ENCODE data around the gene GFPT1. TPM values are rescaled to one million over a fixed set of nuclear protein-coding genes. Genes with fewer than 3 reads are reported as not detected.

The GFPT1 gene
- total RNA-seq: 100 to 1,000 TPM in 1 of 5 donors, 10 to 100 TPM in 3, 1 to 10 TPM in 1; 4.1 to 107 (median 45.8) TPM
- 10 to 100 TPM in 2 of 3 donors, 1 to 10 TPM in 1; 6.8 to 19.7 (median 13.6) TPM for polyA plus RNA-seq
- long read RNA-seq, donor 1, full-length matches to known transcripts: 5 of 11 reads
- long read RNA-seq, donor 1, partial matches to known transcripts: 6 of 11 reads
- long read RNA-seq, donor 1, other reads (novel, unspliced or antisense): 0 of 11 reads
- long read RNA-seq, donor 2, full-length matches to known transcripts: 6 of 12 reads
- long read RNA-seq, donor 2, partial matches to known transcripts: 6 of 12 reads
- long read RNA-seq, donor 2, other reads (novel, unspliced or antisense): 0 of 12 reads
- long read RNA-seq, donor 3, full-length matches to known transcripts: 4 of 4 reads
- long read RNA-seq, donor 3, partial matches to known transcripts: 0 of 4 reads
- long read RNA-seq, donor 3, other reads (novel, unspliced or antisense): 0 of 4 reads
- long read RNA-seq, donor 4: 0 reads
- long read RNA-seq, donor 5, full-length matches to known transcripts: 5 of 28 reads
- long read RNA-seq, donor 5, partial matches to known transcripts: 23 of 28 reads
- long read RNA-seq, donor 5, other reads (novel, unspliced or antisense): 0 of 28 reads
- long read RNA-seq, donor 6: 0 reads
- long read RNA-seq, donor 7, full-length matches to known transcripts: 16 of 42 reads
- long read RNA-seq, donor 7, partial matches to known transcripts: 26 of 42 reads
- long read RNA-seq, donor 7, other reads (novel, unspliced or antisense): 0 of 42 reads
- long read RNA-seq, donor 8, full-length matches to known transcripts: 8 of 13 reads
- long read RNA-seq, donor 8, partial matches to known transcripts: 5 of 13 reads
- long read RNA-seq, donor 8, other reads (novel, unspliced or antisense): 0 of 13 reads
- long read RNA-seq, donor 9, full-length matches to known transcripts: 3 of 38 reads
- long read RNA-seq, donor 9, partial matches to known transcripts: 35 of 38 reads
- long read RNA-seq, donor 9, other reads (novel, unspliced or antisense): 0 of 38 reads
- long read RNA-seq, donor 10, full-length matches to known transcripts: 5 of 5 reads
- long read RNA-seq, donor 10, partial matches to known transcripts: 0 of 5 reads
- long read RNA-seq, donor 10, other reads (novel, unspliced or antisense): 0 of 5 reads

GRCh38 chr2:69386789-69387734 is at the start of gene GFPT1:
Gene GFPT1 (minus strand): TSS chr2:69387227. CDS start chr2:69387071, 156 bp downstream.
- H3K36me3 ChIP-seq: no peaks in the 10 kb centered on the region
- H3K9me3 ChIP-seq: no peaks in the 10 kb centered on the region
- H3K27me3 ChIP-seq: no peaks in the 10 kb centered on the region
- H3K4me1 ChIP-seq: peaks cover 16 to 55% (median 42%) of the 10 kb centered on the region in 4 donors
- DNase-seq: peak; percentile 98 to 99
- WGBS, 5 donors: 0 to 1% (median 1%) methylated on average over 69 to 97 of the region's 97 CpGs
- TF ChIP-seq EP300 (IDR thresholded peaks at IDR 0.05) (no peak), CTCF (IDR thresholded peaks at IDR 0.05) (no peak), POLR2AphosphoS5 (IDR thresholded peaks at IDR 0.05) (peak; percentile 67 to 92 (median 88)), POLR2A (IDR thresholded peaks at IDR 0.05) (peak in 1 of 4 donors; percentile 48)
- H3K27ac ChIP-seq: peak within 1 kb of the TSS; percentile 90 to 98 (median 93)
- H3K4me3 ChIP-seq: peak within 1 kb of the TSS; percentile 71 to 86 (median 77)
- intact Hi-C loops (cut with DNase I; ENCODE audit: low total_unique reads): no loop called here

DNA sequence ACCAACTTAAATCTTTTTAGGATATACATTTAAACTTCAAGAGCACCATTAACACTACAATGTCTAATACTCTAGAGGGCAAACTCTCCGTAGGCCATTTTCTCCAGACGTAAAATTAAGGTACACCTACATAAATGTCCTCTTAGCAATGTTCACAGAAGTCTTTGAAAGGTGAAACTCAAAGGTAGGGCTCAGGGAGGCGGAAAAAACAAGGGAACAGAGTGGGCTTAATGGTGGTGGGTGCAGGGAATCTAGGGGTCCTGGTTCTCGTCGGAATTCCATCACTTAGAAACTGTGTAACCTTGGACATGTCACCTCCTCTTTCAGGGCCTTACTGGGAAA is 49.5 kb upstream of the GFPT1 start:
- intact Hi-C loops (cut with DNase I; ENCODE audit: low total_unique reads): no loop called here
- peak overlapping the region; percentile 71 to 98 (median 86) for H3K4me3 ChIP-seq
- H3K27ac ChIP-seq: peak overlapping the region; percentile 92 to 98 (median 97)
- H3K36me3 ChIP-seq: peaks cover 0 to 4% (median under 1%) of the 10 kb centered on the region in 4 donors
- WGBS, 5 donors: 2 to 5% (median 4%) methylated on average over 5 of the region's 5 CpGs
- no peaks in the 10 kb centered on the region for H3K27me3 ChIP-seq
- TF ChIP-seq EP300 (IDR thresholded peaks at IDR 0.05) (no peak), POLR2A (IDR thresholded peaks at IDR 0.05) (no peak)
- no peak for DNase-seq
- H3K4me1 ChIP-seq: peaks cover 19 to 43% (median 30%) of the 10 kb centered on the region in 4 donors
- H3K9me3 ChIP-seq: no peaks in the 10 kb centered on the region

- TF ChIP-seq POLR2AphosphoS5 (IDR thresholded peaks at IDR 0.05): no peak
- no peak for TF ChIP-seq CTCF (IDR thresholded peaks at IDR 0.05)
- no peak for TF ChIP-seq EP300 (IDR thresholded peaks at IDR 0.05)
- TF ChIP-seq POLR2A (IDR thresholded peaks at IDR 0.05): no peak
- H3K4me3 ChIP-seq: no peak overlapping the region
- peaks cover 19 to 44% (median 34%) of the 10 kb centered on the region in 4 donors for H3K4me1 ChIP-seq
- H3K36me3 ChIP-seq: peaks cover 0 to 20% (median 19%) of the 10 kb centered on the region in 4 donors
- WGBS, 5 donors: 76 to 83% (median 80%) methylated on average over 5 of the region's 5 CpGs
- H3K27ac ChIP-seq: no peak overlapping the region
- DNase-seq: no peak
- intact Hi-C loops (cut with DNase I; ENCODE audit: low total_unique reads): no loop called here
- H3K9me3 ChIP-seq: no peaks in the 10 kb centered on the region
- H3K27me3 ChIP-seq: no peaks in the 10 kb centered on the region
These were observed 47.7 kb upstream of the GFPT1 start for GRCh38 chr2:69434753-69435152.

Measured in stomach (tissue), 19 donors.